ENCODE results near the gene SERHL2. TPM values are rescaled to one million over a fixed set of nuclear protein-coding genes. Genes with fewer than 3 reads are reported as not detected.

Gene SERHL2
- total RNA-seq, 1 experiment from 2014 or later, result 1.1 TPM

DNA sequence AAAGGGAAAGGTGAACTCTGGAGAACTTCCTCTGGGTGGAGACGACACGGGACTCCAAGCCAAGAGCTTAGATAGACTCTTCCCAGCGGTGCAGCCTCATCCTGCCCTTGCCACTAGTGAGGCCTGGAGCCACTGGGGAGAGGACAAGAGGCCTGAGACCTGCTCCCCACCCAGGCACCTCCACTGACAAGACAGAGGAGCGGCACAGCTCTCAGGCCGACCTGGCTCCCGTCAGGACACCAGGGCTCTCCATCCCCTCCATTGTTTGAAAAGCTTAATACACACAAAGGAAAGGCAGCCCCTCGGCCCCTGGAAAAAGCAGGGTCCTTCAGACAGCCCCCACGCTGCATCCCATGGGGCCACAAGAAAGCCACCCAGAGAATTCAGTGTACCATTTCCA lies 31.3 kb downstream of the SERHL2 start:
- Mint-ChIP-seq H3K36me3 (peaks cover 47% of the 10 kb centered on the region), H3K4me1 (peaks cover 6% of the 10 kb centered on the region), H3K9me3 (no peaks in the 10 kb centered on the region), H3K4me3 (no peak overlapping the region), H3K27me3 (ENCODE audit: low read depth) (no peaks in the 10 kb centered on the region), H3K27ac (no peak overlapping the region)
- ChIA-PET POLR2A (interaction anchor here (0.6 to 0.8 kb wide), 2 partner anchors 12 to 77 kb away, joined by 3 read pairs; no protein-coding TSS in a partner anchor), CTCF (interaction anchor here (0.9 kb wide), 1 partner anchor 25 kb away, joined by 3 read pairs; no protein-coding TSS in a partner anchor)
- TF ChIP-seq, protein P1, sequence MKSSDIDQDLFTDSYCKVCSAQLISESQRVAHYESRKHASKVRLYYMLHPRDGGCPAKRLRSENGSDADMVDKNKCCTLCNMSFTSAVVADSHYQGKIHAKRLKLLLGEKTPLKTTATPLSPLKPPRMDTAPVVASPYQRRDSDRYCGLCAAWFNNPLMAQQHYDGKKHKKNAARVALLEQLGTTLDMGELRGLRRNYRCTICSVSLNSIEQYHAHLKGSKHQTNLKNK (CRISPR knock-in tag; IDR thresholded peaks at IDR 0.05), result no peak
- no peak for TF ChIP-seq ZNF219 (CRISPR knock-in tag; IDR thresholded peaks at IDR 0.05; ENCODE audit: borderline replicate concordance)
- TF ChIP-seq ATF2 (CRISPR knock-in tag; IDR thresholded peaks at IDR 0.05; ENCODE audit: borderline replicate concordance, low read depth), result no peak
- TF ChIP-seq ZNF263 (CRISPR knock-in tag; IDR thresholded peaks at IDR 0.05; ENCODE audit: low read depth), result no peak
- TF ChIP-seq E2F4 (CRISPR knock-in tag; IDR thresholded peaks at IDR 0.05; ENCODE audit: borderline replicate concordance, low read depth), result no peak
- TF ChIP-seq, protein P2, sequence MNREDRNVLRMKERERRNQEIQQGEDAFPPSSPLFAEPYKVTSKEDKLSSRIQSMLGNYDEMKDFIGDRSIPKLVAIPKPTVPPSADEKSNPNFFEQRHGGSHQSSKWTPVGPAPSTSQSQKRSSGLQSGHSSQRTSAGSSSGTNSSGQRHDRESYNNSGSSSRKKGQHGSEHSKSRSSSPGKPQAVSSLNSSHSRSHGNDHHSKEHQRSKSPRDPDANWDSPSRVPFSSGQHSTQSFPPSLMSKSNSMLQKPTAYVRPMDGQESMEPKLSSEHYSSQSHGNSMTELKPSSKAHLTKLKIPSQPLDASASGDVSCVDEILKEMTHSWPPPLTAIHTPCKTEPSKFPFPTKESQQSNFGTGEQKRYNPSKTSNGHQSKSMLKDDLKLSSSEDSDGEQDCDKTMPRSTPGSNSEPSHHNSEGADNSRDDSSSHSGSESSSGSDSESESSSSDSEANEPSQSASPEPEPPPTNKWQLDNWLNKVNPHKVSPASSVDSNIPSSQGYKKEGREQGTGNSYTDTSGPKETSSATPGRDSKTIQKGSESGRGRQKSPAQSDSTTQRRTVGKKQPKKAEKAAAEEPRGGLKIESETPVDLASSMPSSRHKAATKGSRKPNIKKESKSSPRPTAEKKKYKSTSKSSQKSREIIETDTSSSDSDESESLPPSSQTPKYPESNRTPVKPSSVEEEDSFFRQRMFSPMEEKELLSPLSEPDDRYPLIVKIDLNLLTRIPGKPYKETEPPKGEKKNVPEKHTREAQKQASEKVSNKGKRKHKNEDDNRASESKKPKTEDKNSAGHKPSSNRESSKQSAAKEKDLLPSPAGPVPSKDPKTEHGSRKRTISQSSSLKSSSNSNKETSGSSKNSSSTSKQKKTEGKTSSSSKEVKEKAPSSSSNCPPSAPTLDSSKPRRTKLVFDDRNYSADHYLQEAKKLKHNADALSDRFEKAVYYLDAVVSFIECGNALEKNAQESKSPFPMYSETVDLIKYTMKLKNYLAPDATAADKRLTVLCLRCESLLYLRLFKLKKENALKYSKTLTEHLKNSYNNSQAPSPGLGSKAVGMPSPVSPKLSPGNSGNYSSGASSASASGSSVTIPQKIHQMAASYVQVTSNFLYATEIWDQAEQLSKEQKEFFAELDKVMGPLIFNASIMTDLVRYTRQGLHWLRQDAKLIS (CRISPR knock-in tag; IDR thresholded peaks at IDR 0.05; ENCODE audit: borderline replicate concordance), result no peak
- no peak for TF ChIP-seq EMX1 (CRISPR knock-in tag; IDR thresholded peaks at IDR 0.05)
- no peak for TF ChIP-seq PRRX2 (CRISPR knock-in tag; IDR thresholded peaks at IDR 0.05)
- no peak for TF ChIP-seq ARID4B (CRISPR knock-in tag; IDR thresholded peaks at IDR 0.05; ENCODE audit: borderline replicate concordance)
- TF ChIP-seq CREM (CRISPR knock-in tag; IDR thresholded peaks at IDR 0.05), result no peak
- no peak for TF ChIP-seq E2F5 (CRISPR knock-in tag; IDR thresholded peaks at IDR 0.05)
- TF ChIP-seq NR1H2 (CRISPR knock-in tag; IDR thresholded peaks at IDR 0.05), result no peak
- TF ChIP-seq ATF6 (CRISPR knock-in tag; IDR thresholded peaks at IDR 0.05), result no peak
- TF ChIP-seq SMAD3 (CRISPR knock-in tag; IDR thresholded peaks at IDR 0.05; ENCODE audit: borderline replicate concordance), result no peak
- TF ChIP-seq, protein P3, sequence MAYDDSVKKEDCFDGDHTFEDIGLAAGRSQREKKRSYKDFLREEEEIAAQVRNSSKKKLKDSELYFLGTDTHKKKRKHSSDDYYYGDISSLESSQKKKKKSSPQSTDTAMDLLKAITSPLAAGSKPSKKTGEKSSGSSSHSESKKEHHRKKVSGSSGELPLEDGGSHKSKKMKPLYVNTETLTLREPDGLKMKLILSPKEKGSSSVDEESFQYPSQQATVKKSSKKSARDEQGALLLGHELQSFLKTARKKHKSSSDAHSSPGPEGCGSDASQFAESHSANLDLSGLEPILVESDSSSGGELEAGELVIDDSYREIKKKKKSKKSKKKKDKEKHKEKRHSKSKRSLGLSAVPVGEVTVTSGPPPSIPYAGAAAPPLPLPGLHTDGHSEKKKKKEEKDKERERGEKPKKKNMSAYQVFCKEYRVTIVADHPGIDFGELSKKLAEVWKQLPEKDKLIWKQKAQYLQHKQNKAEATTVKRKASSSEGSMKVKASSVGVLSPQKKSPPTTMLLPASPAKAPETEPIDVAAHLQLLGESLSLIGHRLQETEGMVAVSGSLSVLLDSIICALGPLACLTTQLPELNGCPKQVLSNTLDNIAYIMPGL (CRISPR knock-in tag; IDR thresholded peaks at IDR 0.05), result no peak
- no peak for TF ChIP-seq NFATC4 (CRISPR knock-in tag; IDR thresholded peaks at IDR 0.05)
- TF ChIP-seq SOX15 (CRISPR knock-in tag; IDR thresholded peaks at IDR 0.05), result no peak
- TF ChIP-seq ZNF317 (CRISPR knock-in tag; IDR thresholded peaks at IDR 0.05; ENCODE audit: borderline replicate concordance, low read depth), result no peak
- TF ChIP-seq ATF3 (CRISPR knock-in tag; conservative IDR thresholded peaks at IDR 0.05), result no peak
- ATAC-seq (no peak), DNase-seq (ENCODE audit: low spot score) (no peak)
